ENCODE measurements around the gene ORC5. TPM values are rescaled to one million over a fixed set of nuclear protein-coding genes. Genes with fewer than 3 reads are reported as not detected.

Gene ORC5
- total RNA-seq, 1 donor from 2014 or later = 23.7 TPM

DNA sequence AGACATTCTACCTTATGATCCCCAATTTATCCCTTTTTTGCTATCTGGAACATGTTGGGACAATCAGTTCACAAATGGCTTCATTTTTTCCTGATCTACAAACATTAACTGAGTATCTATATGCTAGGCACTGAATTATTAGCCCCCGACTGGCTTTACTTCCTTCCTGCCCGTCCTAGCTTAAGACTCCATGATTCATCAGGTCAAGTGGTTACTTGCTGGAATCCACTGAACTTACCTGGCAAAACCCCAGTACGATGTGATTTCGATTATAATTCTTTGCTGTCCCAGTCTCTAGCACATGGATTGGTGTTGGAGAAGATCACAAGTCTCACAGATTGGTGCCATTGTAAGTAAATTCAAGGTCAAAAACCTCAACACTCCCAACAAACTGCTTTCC is 77.1 kb downstream of the ORC5 start:
- intact Hi-C loops (cut with micrococcal nuclease) = no loop called here

DNA sequence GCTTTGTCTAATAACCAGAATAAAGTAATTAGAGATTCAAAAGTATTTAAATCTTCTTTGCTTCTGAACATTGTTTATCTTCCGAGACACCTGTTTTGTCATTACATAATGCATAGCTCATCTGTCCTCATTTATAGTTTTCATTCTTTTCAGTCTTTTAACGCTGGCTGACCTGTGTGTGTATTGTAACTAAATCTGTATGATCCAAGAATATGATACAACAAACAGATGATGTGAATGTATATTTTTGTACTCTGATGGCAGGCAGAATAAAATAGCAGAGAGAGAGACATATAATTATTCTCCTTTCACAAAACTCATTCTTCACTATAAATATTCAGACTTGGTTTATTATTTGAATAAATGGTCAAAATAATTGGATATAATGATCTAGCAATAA is 80.6 kb downstream of the ORC5 start:
- intact Hi-C loops (cut with micrococcal nuclease) = no loop called here

DNA sequence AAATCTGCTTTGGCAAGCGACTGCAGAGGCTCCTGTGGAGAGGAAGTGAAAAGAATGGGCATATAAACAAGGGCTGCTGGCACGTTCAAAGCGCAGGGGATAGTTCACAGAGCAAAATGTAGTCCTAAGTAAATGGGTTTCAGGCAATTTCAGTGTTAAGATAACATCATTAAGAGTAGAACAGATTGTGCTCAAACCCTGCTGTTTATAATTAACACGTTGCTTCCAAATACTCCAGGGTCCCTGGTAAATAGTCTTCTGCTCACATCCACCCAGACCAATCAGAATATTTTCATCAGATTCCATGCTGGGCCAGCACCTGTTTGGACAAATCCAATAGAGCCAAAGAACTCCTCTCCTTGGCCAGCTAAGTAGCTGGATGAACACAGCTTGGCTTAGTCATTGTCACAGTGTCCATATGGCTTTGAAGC is 81.4 kb downstream of the ORC5 start:
- intact Hi-C loops (cut with micrococcal nuclease) = no loop called here

DNA sequence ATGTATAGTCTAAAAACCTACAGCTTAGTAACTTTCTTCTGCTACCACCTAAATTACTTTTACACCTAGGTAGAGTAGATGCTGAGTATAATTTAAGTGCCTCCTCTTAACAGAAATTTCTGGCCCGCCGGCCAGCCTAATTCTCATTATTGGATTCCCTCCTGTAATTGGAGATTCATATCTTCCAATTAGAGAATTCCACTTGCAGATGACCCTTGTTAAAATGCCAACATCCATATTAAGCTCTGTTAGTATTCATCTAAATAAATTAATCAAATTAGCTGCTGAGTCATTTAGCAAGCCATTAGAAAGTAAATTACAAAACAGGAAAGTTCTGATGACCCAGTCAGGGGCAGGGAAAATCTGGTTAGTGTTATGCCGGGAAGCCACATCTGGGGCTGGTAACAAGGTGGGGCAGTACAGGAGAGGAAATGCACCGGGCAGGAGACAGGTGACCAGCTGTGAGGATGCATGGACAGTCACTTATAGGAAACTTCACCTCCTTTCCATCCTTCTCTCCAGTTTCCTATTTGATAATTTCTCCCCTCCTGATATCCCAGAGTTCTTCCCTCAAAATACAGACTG is 82.8 kb downstream of the ORC5 start:
- intact Hi-C loops (cut with micrococcal nuclease) = no loop called here

DNA sequence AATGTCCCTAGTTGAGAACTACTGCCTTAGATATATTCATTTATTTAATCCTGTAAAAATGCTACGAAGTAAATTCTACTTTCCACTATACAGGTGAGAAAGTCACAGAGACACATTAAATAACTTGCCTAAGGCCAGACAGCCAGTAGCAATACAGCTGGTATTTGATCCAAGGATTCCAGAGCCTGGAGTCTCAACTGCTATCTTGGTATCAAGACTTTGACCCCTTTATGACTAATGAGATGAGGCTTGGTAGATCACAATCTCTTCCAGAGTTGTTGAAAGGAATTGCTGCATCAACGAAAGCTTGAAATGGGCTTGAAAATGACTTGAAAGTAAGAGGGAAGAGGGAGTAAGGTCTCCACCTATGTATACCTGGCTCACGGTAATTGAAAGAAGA is 83.3 kb downstream of the ORC5 start:
- intact Hi-C loops (cut with micrococcal nuclease) = no loop called here

DNA sequence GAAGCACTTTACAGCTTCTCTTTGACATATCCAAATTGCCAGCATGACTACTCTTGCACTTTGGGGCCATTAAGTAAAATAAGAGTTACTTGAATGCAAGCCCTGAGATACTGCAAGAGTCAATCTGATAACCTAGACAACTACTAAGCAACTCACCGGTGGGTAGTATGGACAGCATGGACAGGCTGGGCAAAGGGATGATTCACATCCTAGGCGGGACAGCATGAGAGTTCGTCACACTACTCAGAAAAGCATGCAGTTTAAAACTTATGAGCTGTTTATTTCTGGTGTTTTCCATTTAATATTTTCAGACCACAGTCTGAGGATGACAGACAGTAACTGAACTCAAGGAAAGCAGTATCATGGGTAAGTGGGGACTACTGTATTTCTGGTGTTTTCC is 84.0 kb downstream of the ORC5 start:
- intact Hi-C loops (cut with micrococcal nuclease) = no loop called here

GRCh38 chr7:104113788-104114187 is 94.0 kb downstream of the ORC5 start:
- intact Hi-C loops (cut with micrococcal nuclease) = no loop called here

GRCh38 chr7:104112623-104113022 is 95.2 kb downstream of the ORC5 start:
- intact Hi-C loops (cut with micrococcal nuclease) = no loop called here

- intact Hi-C loops (cut with micrococcal nuclease) = no loop called here
Measured at GRCh38 chr7:104111271-104111670, 96.5 kb downstream of the ORC5 start.

GRCh38 chr7:104106108-104106905 is 101.5 kb downstream of the ORC5 start:
- intact Hi-C loops (cut with micrococcal nuclease) = no loop called here

DNA sequence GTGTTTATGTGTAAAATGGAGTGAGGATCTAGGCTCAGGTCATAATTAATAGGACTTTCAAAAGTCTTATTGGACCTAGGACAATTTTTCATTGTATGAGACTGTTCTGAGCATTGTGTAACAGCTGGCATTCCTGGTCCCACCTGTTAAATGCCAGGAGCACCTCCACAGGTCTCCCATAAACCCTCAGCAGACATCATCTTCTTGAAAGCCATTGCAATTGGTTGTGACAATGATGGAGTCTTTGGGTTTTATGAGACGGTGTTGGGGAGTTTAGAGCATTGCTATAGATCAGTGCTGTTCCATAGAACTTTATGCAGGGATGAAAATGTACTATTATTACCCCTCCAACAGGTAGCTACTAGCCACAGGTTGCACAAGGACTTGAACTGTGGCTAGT is 108.9 kb downstream of the ORC5 start:
- intact Hi-C loops (cut with micrococcal nuclease) = no loop called here

GRCh38 chr7:104096683-104097082 is 111.1 kb downstream of the ORC5 start:
- intact Hi-C loops (cut with micrococcal nuclease) = no loop called here

DNA sequence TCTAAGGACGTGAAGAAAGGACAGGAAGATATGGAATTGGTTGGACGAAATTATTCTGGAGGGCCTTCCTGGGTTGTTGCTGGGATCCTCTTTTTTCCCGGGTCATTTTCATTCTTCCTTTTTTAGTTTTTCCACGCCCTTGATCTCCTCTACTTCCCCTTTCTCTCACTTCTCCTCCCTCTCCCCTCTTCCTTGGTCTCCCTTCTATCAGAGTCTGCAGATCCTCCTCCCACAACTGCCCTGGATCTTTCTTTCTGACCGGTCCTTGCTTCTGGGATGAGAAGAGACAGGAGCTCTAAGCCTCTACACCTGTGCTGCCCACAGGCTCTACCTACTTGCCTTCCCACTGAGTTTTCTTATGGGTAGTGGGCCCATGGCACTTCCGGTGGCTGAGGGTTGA is 114.7 kb downstream of the ORC5 start:
- intact Hi-C loops (cut with micrococcal nuclease) = no loop called here

DNA sequence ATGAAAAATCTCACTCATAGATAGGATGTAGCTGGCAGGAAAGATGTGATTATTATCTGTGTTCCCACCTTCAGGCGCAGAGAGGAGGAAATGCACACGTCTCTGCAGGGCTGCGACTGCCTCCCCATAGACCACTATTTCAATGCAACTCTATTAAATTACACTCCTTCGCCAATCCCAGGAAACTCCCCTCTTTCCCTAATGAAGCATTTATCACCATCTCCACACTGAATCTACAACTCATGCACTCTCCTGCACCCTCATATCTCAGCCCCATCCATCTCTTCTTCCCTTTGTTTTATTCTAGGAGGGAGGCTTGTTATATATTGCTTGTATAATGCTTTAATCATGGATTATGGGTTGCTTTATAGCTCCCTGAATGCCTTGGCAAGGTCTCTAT is 116.6 kb downstream of the ORC5 start:
- intact Hi-C loops (cut with micrococcal nuclease) = no loop called here

GRCh38 chr7:104089612-104090011 is 118.2 kb downstream of the ORC5 start:
- intact Hi-C loops (cut with micrococcal nuclease) = no loop called here

DNA sequence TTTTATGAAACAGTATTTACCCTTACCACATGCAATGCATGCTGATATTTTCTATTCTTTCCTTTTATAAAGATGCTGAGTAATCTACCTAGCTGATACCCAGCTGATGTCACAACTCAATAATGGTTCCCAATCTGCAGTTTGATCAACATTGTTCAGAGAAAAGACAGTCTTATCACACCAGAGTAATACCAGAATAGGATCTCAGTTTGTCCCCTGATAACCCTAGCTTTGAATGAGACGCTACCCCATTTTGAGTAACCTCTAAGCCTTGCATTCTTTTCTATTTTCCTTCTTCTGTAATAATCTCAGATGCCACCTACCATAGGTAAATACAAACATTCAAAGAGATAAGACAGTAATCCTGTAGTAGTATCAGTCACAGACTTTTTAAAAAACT is 118.8 kb downstream of the ORC5 start:
- intact Hi-C loops (cut with micrococcal nuclease) = no loop called here

Other genes starting within 250 kb of the ORC5 start
- gene RELN, start 218.4 kb downstream of the ORC5 start, total RNA-seq = not detected in 2 replicates
- not detected in 2 replicates for gene LHFPL3, start 120.6 kb upstream of the ORC5 start, total RNA-seq

Measured in T-helper 1 cell treated with Interleukin-12 subunit alpha and Interleukin-12 subunit beta and Interleukin-4 antibody, amounts not matched to agents 30 ng/mL and 1 ng/mL, for 36 hours (primary cell).